WTC11 (cell line): ENCODE data around the gene TIMP2. TPM values are rescaled to one million over a fixed set of nuclear protein-coding genes. Genes with fewer than 3 reads are reported as not detected.

Experiments
- ATAC-seq: fragments of 200-7000 bp; cut with Tn5 transposase; 2 replicates; pipeline ENCODE4 v1.10.0; 2021; ENCODE audit warnings: mild to moderate bottlenecking, moderate library complexity
- CTCF ChIA-PET: fragments of 300-600 bp; sonication (Branson Sonifier 250); formaldehyde crosslinking; loops from one replicate; lab custom pipeline; 2021; ENCODE audit warnings: antibody characterized with exemption; lab: Charles Lee
- POLR2A ChIA-PET: fragments of 350-600 bp; sonication (Branson Sonifier 250); formaldehyde crosslinking; loops from one replicate; lab custom pipeline; 2021; ENCODE audit warnings: antibody characterized with exemption; lab: Charles Lee
- DNase-seq: peaks from one replicate; pipeline ENCODE4 v3.0.0; 2021; ENCODE audit warnings: low spot score
- H3K27ac Mint-ChIP-seq: 2 replicates; pipeline ENCODE4 v1.8.0; 2021; ENCODE audit warnings: mixed read lengths
- H3K27me3 Mint-ChIP-seq: 2 replicates; pipeline ENCODE4 v1.8.0; 2021; ENCODE audit warnings: low read depth, mild to moderate bottlenecking, moderate library complexity, mixed read lengths
- H3K36me3 Mint-ChIP-seq: 2 replicates; pipeline ENCODE4 v1.8.0; 2021; ENCODE audit warnings: mixed read lengths
- H3K4me1 Mint-ChIP-seq: 2 replicates; pipeline ENCODE4 v1.8.0; 2022; ENCODE audit warnings: mixed read lengths
- H3K4me3 Mint-ChIP-seq: 2 replicates; pipeline ENCODE4 v1.8.0; 2021; ENCODE audit warnings: mild to moderate bottlenecking, moderate library complexity, mixed read lengths
- H3K9me3 Mint-ChIP-seq: 2 replicates; pipeline ENCODE4 v1.8.0; 2021; ENCODE audit warnings: mixed read lengths
- ARID4B ChIP-seq: sonication (generic); formaldehyde crosslinking; IDR thresholded peaks from 2 replicates; pipeline ENCODE4 v1.8.0; 2023; ENCODE audit warnings: missing genetic modification reagents, mild to moderate bottlenecking, borderline replicate concordance
- ATF1 ChIP-seq: sonication (generic); formaldehyde crosslinking; IDR thresholded peaks from 2 replicates; pipeline ENCODE4 v1.8.1; 2023; ENCODE audit warnings: mild to moderate bottlenecking, moderate library complexity, missing genetic modification reagents
- CREM ChIP-seq: sonication (generic); formaldehyde crosslinking; IDR thresholded peaks from 2 replicates; pipeline ENCODE4 v1.8.1; 2022; ENCODE audit warnings: mild to moderate bottlenecking, missing genetic modification reagents, moderate library complexity
- ELF4 ChIP-seq: sonication (generic); formaldehyde crosslinking; IDR thresholded peaks from 2 replicates; pipeline ENCODE4 v1.8.1; 2022; ENCODE audit warnings: low read depth, mild to moderate bottlenecking, moderate library complexity, missing genetic modification reagents
- EMX1 ChIP-seq: fragments of 250-450 bp; sonication (Bioruptor Pico); IDR thresholded peaks from 2 replicates; pipeline ENCODE4 v1.8.0; 2021; ENCODE audit warnings: mild to moderate bottlenecking
- ESRRA ChIP-seq: sonication (generic); formaldehyde crosslinking; IDR thresholded peaks from 2 replicates; pipeline ENCODE4 v1.8.1; 2022; ENCODE audit warnings: mild to moderate bottlenecking, missing genetic modification reagents, borderline replicate concordance
- FOXJ3 ChIP-seq: sonication (generic); formaldehyde crosslinking; IDR thresholded peaks from 2 replicates; pipeline ENCODE4 v1.9.0; 2021; ENCODE audit warnings: missing genetic modification reagents, mild to moderate bottlenecking, borderline replicate concordance
- GRHL2 ChIP-seq: fragments of 250-450 bp; sonication (Bioruptor Pico); IDR thresholded peaks from 2 replicates; pipeline ENCODE4 v1.8.0; 2022; ENCODE audit warnings: mild to moderate bottlenecking, moderate library complexity; ENCODE audit not compliant: insufficient replicate concordance, severe bottlenecking
- GTF2I ChIP-seq: fragments of 250-450 bp; sonication (Bioruptor Pico); conservative IDR thresholded peaks from 2 replicates; pipeline ENCODE4 v1.4.0; 2021; ENCODE audit warnings: mild to moderate bottlenecking
- HMGA2 ChIP-seq: fragments of 250-450 bp; sonication (Bioruptor Pico); IDR thresholded peaks from 2 replicates; pipeline ENCODE4 v1.4.0; 2021; ENCODE audit warnings: mild to moderate bottlenecking, moderate library complexity
- MXD4 ChIP-seq: fragments of 250-450 bp; sonication (Bioruptor Pico); IDR thresholded peaks from 2 replicates; pipeline ENCODE4 v1.8.0; 2021; ENCODE audit warnings: mild to moderate bottlenecking, moderate library complexity, borderline replicate concordance
- NFATC4 ChIP-seq: fragments of 250-450 bp; sonication (Bioruptor Pico); IDR thresholded peaks from 2 replicates; pipeline ENCODE4 v1.9.0; 2021; ENCODE audit warnings: mild to moderate bottlenecking
- NFYB ChIP-seq: sonication (generic); formaldehyde crosslinking; conservative IDR thresholded peaks from 2 replicates; pipeline ENCODE4 v1.8.0; 2022; ENCODE audit warnings: low read depth, missing genetic modification reagents
- NR2C2 ChIP-seq: sonication (generic); formaldehyde crosslinking; IDR thresholded peaks from 2 replicates; pipeline ENCODE4 v1.8.0; 2022; ENCODE audit warnings: mild to moderate bottlenecking, missing genetic modification reagents
- PRRX2 ChIP-seq: fragments of 250-450 bp; sonication (Bioruptor Pico); IDR thresholded peaks from 2 replicates; pipeline ENCODE4 v1.8.0; 2021; ENCODE audit warnings: mild to moderate bottlenecking
- SMAD4 ChIP-seq: sonication (generic); formaldehyde crosslinking; IDR thresholded peaks from 2 replicates; pipeline ENCODE4 v1.8.0; 2022; ENCODE audit warnings: mild to moderate bottlenecking, missing genetic modification reagents
- SOX15 ChIP-seq: fragments of 250-450 bp; sonication (Bioruptor Pico); IDR thresholded peaks from 2 replicates; pipeline ENCODE4 v1.9.0; 2021; ENCODE audit warnings: mild to moderate bottlenecking
- ZBTB21 ChIP-seq: sonication (generic); formaldehyde crosslinking; IDR thresholded peaks from 2 replicates; pipeline ENCODE4 v1.8.1; 2023; ENCODE audit warnings: mild to moderate bottlenecking, missing genetic modification reagents, borderline replicate concordance
- ZNF138 ChIP-seq: sonication (generic); formaldehyde crosslinking; conservative IDR thresholded peaks from 2 replicates; pipeline ENCODE4 v1.8.1; 2022; ENCODE audit warnings: mild to moderate bottlenecking, moderate library complexity, missing genetic modification reagents
- ZNF232 ChIP-seq: sonication (generic); formaldehyde crosslinking; IDR thresholded peaks from 2 replicates; pipeline ENCODE4 v1.8.0; 2022; ENCODE audit warnings: mild to moderate bottlenecking, missing genetic modification reagents
- ZNF263 ChIP-seq: sonication (generic); formaldehyde crosslinking; IDR thresholded peaks from 2 replicates; pipeline ENCODE4 v1.8.1; 2022; ENCODE audit warnings: low read depth, mild to moderate bottlenecking, moderate library complexity, missing genetic modification reagents
- ZNF396 ChIP-seq: fragments of 250-450 bp; sonication (Bioruptor Pico); IDR thresholded peaks from 2 replicates; pipeline ENCODE4 v1.8.0; 2021; ENCODE audit warnings: mild to moderate bottlenecking, moderate library complexity, borderline replicate concordance
- ZNF416 ChIP-seq: fragments of 250-450 bp; sonication (Bioruptor Pico); IDR thresholded peaks from 2 replicates; pipeline ENCODE4 v1.9.0; 2021; ENCODE audit warnings: mild to moderate bottlenecking, inconsistent platforms
- ZNF512 ChIP-seq: sonication (generic); formaldehyde crosslinking; IDR thresholded peaks from 2 replicates; pipeline ENCODE4 v1.8.1; 2022; ENCODE audit warnings: missing genetic modification reagents, borderline replicate concordance
- total RNA-seq: library from RNA; stranded (reverse); gene quantifications from 3 replicates; pipeline ENCODE4 v1.2.3, GENCODE V29; 2021
- TF ChIP-seq, protein P1 (sequence below): sonication (generic); formaldehyde crosslinking; IDR thresholded peaks from 2 replicates; pipeline ENCODE4 v1.8.1; 2023; ENCODE audit warnings: mild to moderate bottlenecking, missing genetic modification reagents
- TF ChIP-seq, protein P2 (sequence below): sonication (generic); formaldehyde crosslinking; IDR thresholded peaks from 2 replicates; pipeline ENCODE4 v1.8.1; 2023; ENCODE audit warnings: mild to moderate bottlenecking, missing genetic modification reagents, moderate library complexity
- TF ChIP-seq, protein P3 (sequence below): sonication (generic); formaldehyde crosslinking; IDR thresholded peaks from 2 replicates; pipeline ENCODE4 v1.8.1; 2023; ENCODE audit warnings: mild to moderate bottlenecking, moderate library complexity, missing genetic modification reagents

Gene TIMP2
- total RNA-seq, 1 experiment from 2014 or later: 37.1 TPM

- H3K4me1 Mint-ChIP-seq: no peaks in the 10 kb centered on the region
- TF ChIP-seq ZNF232 (CRISPR knock-in tag) (no peak), NFATC4 (no peak), ATF1 (no peak), EMX1 (CRISPR knock-in tag) (no peak), ELF4 (CRISPR knock-in tag) (no peak), ESRRA (CRISPR knock-in tag) (no peak), MXD4 (CRISPR knock-in tag) (no peak), NR2C2 (CRISPR knock-in tag) (no peak), FOXJ3 (no peak), ZNF138 (CRISPR knock-in tag) (no peak), GRHL2 (CRISPR knock-in tag) (no peak), ZNF263 (no peak), ZNF396 (CRISPR knock-in tag) (no peak), NFYB (CRISPR knock-in tag) (no peak)
- TF ChIP-seq, protein P1, sequence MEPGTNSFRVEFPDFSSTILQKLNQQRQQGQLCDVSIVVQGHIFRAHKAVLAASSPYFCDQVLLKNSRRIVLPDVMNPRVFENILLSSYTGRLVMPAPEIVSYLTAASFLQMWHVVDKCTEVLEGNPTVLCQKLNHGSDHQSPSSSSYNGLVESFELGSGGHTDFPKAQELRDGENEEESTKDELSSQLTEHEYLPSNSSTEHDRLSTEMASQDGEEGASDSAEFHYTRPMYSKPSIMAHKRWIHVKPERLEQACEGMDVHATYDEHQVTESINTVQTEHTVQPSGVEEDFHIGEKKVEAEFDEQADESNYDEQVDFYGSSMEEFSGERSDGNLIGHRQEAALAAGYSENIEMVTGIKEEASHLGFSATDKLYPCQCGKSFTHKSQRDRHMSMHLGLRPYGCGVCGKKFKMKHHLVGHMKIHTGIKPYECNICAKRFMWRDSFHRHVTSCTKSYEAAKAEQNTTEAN (CRISPR knock-in tag): no peak
- TF ChIP-seq, protein P2, sequence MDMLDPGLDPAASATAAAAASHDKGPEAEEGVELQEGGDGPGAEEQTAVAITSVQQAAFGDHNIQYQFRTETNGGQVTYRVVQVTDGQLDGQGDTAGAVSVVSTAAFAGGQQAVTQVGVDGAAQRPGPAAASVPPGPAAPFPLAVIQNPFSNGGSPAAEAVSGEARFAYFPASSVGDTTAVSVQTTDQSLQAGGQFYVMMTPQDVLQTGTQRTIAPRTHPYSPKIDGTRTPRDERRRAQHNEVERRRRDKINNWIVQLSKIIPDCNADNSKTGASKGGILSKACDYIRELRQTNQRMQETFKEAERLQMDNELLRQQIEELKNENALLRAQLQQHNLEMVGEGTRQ: no peak
Observed at GRCh38 chr17:78823282-78824046, 101.7 kb downstream of the TIMP2 start.

GRCh38 chr17:78822552-78822951 lies 102.6 kb downstream of the TIMP2 start:
- ChIA-PET CTCF (interaction anchor here (1.3 kb wide), 1 partner anchor 326 kb away, joined by 3 read pairs; no protein-coding TSS in a partner anchor), POLR2A (interaction anchor here (0.7 kb wide), 1 partner anchor 458 kb away, joined by 3 read pairs; no protein-coding TSS in a partner anchor)
- Mint-ChIP-seq H3K4me1 (no peaks in the 10 kb centered on the region), H3K27me3 (no peaks in the 10 kb centered on the region), H3K9me3 (no peaks in the 10 kb centered on the region), H3K36me3 (peaks cover 92% of the 10 kb centered on the region), H3K4me3 (no peak overlapping the region), H3K27ac (no peak overlapping the region)
- ATAC-seq (no peak), DNase-seq (no peak)
- no peak for TF ChIP-seq ESRRA (CRISPR knock-in tag)
- no peak for TF ChIP-seq NFYB (CRISPR knock-in tag)
- TF ChIP-seq ARID4B: no peak
- no peak for TF ChIP-seq SMAD4 (CRISPR knock-in tag)
- no peak for TF ChIP-seq PRRX2 (CRISPR knock-in tag)
- TF ChIP-seq, protein P3, sequence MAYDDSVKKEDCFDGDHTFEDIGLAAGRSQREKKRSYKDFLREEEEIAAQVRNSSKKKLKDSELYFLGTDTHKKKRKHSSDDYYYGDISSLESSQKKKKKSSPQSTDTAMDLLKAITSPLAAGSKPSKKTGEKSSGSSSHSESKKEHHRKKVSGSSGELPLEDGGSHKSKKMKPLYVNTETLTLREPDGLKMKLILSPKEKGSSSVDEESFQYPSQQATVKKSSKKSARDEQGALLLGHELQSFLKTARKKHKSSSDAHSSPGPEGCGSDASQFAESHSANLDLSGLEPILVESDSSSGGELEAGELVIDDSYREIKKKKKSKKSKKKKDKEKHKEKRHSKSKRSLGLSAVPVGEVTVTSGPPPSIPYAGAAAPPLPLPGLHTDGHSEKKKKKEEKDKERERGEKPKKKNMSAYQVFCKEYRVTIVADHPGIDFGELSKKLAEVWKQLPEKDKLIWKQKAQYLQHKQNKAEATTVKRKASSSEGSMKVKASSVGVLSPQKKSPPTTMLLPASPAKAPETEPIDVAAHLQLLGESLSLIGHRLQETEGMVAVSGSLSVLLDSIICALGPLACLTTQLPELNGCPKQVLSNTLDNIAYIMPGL (CRISPR knock-in tag): no peak
- TF ChIP-seq ZBTB21: no peak
- no peak for TF ChIP-seq ZNF512 (CRISPR knock-in tag)
- TF ChIP-seq HMGA2: no peak
- no peak for TF ChIP-seq GRHL2 (CRISPR knock-in tag)
- TF ChIP-seq CREM (CRISPR knock-in tag): no peak
- TF ChIP-seq GTF2I (CRISPR knock-in tag): no peak
- no peak for TF ChIP-seq ZNF416
- no peak for TF ChIP-seq SOX15 (CRISPR knock-in tag)

More at GRCh38 chr17:78823282-78824046, 101.7 kb downstream of the TIMP2 start:
- ChIA-PET CTCF (interaction anchor here (1.3 kb wide), 1 partner anchor 326 kb away, joined by 3 read pairs; no protein-coding TSS in a partner anchor), POLR2A (no interaction called here)
- Mint-ChIP-seq H3K9me3 (no peaks in the 10 kb centered on the region), H3K27me3 (no peaks in the 10 kb centered on the region), H3K36me3 (peaks cover 93% of the 10 kb centered on the region), H3K27ac (no peak overlapping the region), H3K4me3 (no peak overlapping the region)
- DNase-seq: no peak
- no peak for ATAC-seq
